ENCODE results near the gene CPNE4. TPM values are rescaled to one million over a fixed set of nuclear protein-coding genes. Genes with fewer than 3 reads are reported as not detected.

Gene CPNE4
- total RNA-seq, 4 donors from 2014 or later: 0.10 to 0.25 (median 0.16) TPM; not detected in 1

GRCh38 chr3:131756405-131756804, 278.4 kb downstream of the CPNE4 start:
- 89% methylated on average over 2 of the region's 2 CpGs for WGBS, 2 donors
- no peak for DNase-seq (ENCODE audit: low spot score in 2 of 2)
- intact Hi-C loops (cut with DNase I; ENCODE audit: low total_unique reads): no loop called here
- no peak for TF ChIP-seq CTCF (IDR thresholded peaks at IDR 0.05)
- H3K4me3 ChIP-seq (ENCODE audit: low read depth, poor library complexity, severe bottlenecking): no peak overlapping the region

- TF ChIP-seq CTCF (IDR thresholded peaks at IDR 0.05): no peak
- no peak for TF ChIP-seq POLR2A (IDR thresholded peaks at IDR 0.05)
- H3K4me3 ChIP-seq (ENCODE audit: low read depth, poor library complexity, severe bottlenecking): no peak overlapping the region
- DNase-seq (ENCODE audit: low spot score in 2 of 2): no peak
- intact Hi-C loops (cut with DNase I; ENCODE audit: low total_unique reads): no loop called here
Measured at GRCh38 chr3:131755380-131755779, 279.4 kb downstream of the CPNE4 start.

GRCh38 chr3:131750256-131750655, 284.6 kb downstream of the CPNE4 start:
- intact Hi-C loops (cut with DNase I; ENCODE audit: low total_unique reads): no loop called here
- H3K4me3 ChIP-seq (ENCODE audit: low read depth, poor library complexity, severe bottlenecking): no peak overlapping the region
- WGBS, 2 donors: 84 to 96% methylated on average over 3 of the region's 3 CpGs
- no peak for DNase-seq (ENCODE audit: low spot score in 2 of 2)
- TF ChIP-seq CTCF (IDR thresholded peaks at IDR 0.05) (no peak), POLR2A (IDR thresholded peaks at IDR 0.05) (no peak)

GRCh38 chr3:131749826-131750225, 285.0 kb downstream of the CPNE4 start:
- TF ChIP-seq CTCF (IDR thresholded peaks at IDR 0.05) (no peak), POLR2A (IDR thresholded peaks at IDR 0.05) (no peak)
- DNase-seq (ENCODE audit: low spot score in 2 of 2): no peak
- intact Hi-C loops (cut with DNase I; ENCODE audit: low total_unique reads): no loop called here
- no peak overlapping the region for H3K4me3 ChIP-seq (ENCODE audit: low read depth, poor library complexity, severe bottlenecking)
- 98% methylated on average over 1 of the region's 1 CpG for WGBS, 2 donors

GRCh38 chr3:131747466-131747865, 287.3 kb downstream of the CPNE4 start:
- no peak overlapping the region for H3K4me3 ChIP-seq (ENCODE audit: low read depth, poor library complexity, severe bottlenecking)
- TF ChIP-seq CTCF (IDR thresholded peaks at IDR 0.05) (no peak), POLR2A (IDR thresholded peaks at IDR 0.05) (no peak)
- intact Hi-C loops (cut with DNase I; ENCODE audit: low total_unique reads): no loop called here
- DNase-seq (ENCODE audit: low spot score in 2 of 2): no peak
- WGBS, 2 donors: 56 to 65% methylated on average over 2 of the region's 2 CpGs

- TF ChIP-seq POLR2A (IDR thresholded peaks at IDR 0.05) (no peak), CTCF (IDR thresholded peaks at IDR 0.05) (no peak)
- intact Hi-C loops (cut with DNase I; ENCODE audit: low total_unique reads): no loop called here
- no peak overlapping the region for H3K4me3 ChIP-seq (ENCODE audit: low read depth, poor library complexity, severe bottlenecking)
- WGBS, 2 donors: 50 to 61% methylated on average over 3 of the region's 3 CpGs
- no peak for DNase-seq (ENCODE audit: low spot score in 2 of 2)
Measured at GRCh38 chr3:131744765-131745164, 290.0 kb downstream of the CPNE4 start.
